Ovary (tissue), 3 donors: ENCODE results near the gene FOXM1.

ENCODE experiments used
- CTCF ChIP-seq, 3 donors: fragments of 450-650 bp in 2 of 3; fragments of 200-600 bp in 1 of 3; IDR thresholded peaks; one replicate each; pipeline versions ENCODE4 v1.5.1 to v1.8.0; 2016 to 2022; ENCODE audit warnings: antibody characterized with exemption in 3 of 3, mild to moderate bottlenecking in 1 of 3
- EP300 ChIP-seq: sonication (generic); formaldehyde crosslinking; IDR thresholded peaks from one replicate; pipeline ENCODE4 v1.6.1; 2017; ENCODE audit warnings: antibody characterized with exemption
- POLR2A ChIP-seq: fragments of 450-650 bp; IDR thresholded peaks from one replicate; pipeline ENCODE4 v1.6.1; 2017; ENCODE audit warnings: antibody characterized with exemption, mild to moderate bottlenecking, moderate library complexity
- donor health status: DM: no; HTN: no; CAD: no.

GRCh38 chr12:2855546-2855945 is 21.4 kb downstream of the FOXM1 start:
- TF ChIP-seq CTCF (IDR thresholded peaks at IDR 0.05) (no peak), EP300 (no peak), POLR2A (no peak)
